HepG2 (cell line): ENCODE results near the gene ZBTB45. TPM values are rescaled to one million over a fixed set of nuclear protein-coding genes. Genes with fewer than 3 reads are reported as not detected.

ENCODE experiments used
- ARID2 ChIP-seq: sonication (generic); formaldehyde crosslinking; IDR thresholded peaks from 2 replicates; pipeline ENCODE4 v1.8.1; 2022; ENCODE audit warnings: mild to moderate bottlenecking, missing genetic modification reagents, borderline replicate concordance
- ATF5 ChIP-seq: sonication (generic); formaldehyde crosslinking; IDR thresholded peaks from 2 replicates; pipeline ENCODE4 v1.4.0; 2020; ENCODE audit warnings: mild to moderate bottlenecking, low read depth, missing genetic modification reagents
- ATF7 ChIP-seq, 2 experiments: fragments of 450-650 bp in 1 of 2; sonication (generic) in 1 of 2; formaldehyde crosslinking in 1 of 2; IDR thresholded peaks; 2 replicates each; pipeline versions ENCODE4 v1.4.0 to v1.6.1; 2016 to 2020; ENCODE audit warnings: antibody characterized with exemption in 1 of 2, mild to moderate bottlenecking in 1 of 2, missing genetic modification reagents in 1 of 2
- BORCS8-MEF2B ChIP-seq: sonication (generic); formaldehyde crosslinking; IDR thresholded peaks from 2 replicates; pipeline ENCODE4 v1.8.0; 2022; ENCODE audit warnings: mild to moderate bottlenecking, missing genetic modification reagents
- CCAR2 ChIP-seq: fragments of 200-400 bp; formaldehyde crosslinking; optimal IDR thresholded peaks from 2 replicates; pipeline ENCODE3; 2018; ENCODE audit warnings: low read depth, mild to moderate bottlenecking, low read length, moderate library complexity
- GPBP1L1 ChIP-seq: sonication (generic); formaldehyde crosslinking; IDR thresholded peaks from 2 replicates; pipeline ENCODE4 v1.5.0; 2020; ENCODE audit warnings: mild to moderate bottlenecking, missing genetic modification reagents
- GZF1 ChIP-seq: sonication (generic); formaldehyde crosslinking; IDR thresholded peaks from 2 replicates; pipeline ENCODE4 v1.5.1; 2020; ENCODE audit warnings: mild to moderate bottlenecking, missing genetic modification reagents
- MEF2D ChIP-seq: sonication (generic); formaldehyde crosslinking; IDR thresholded peaks from 2 replicates; pipeline ENCODE4 v1.5.1; 2020; ENCODE audit warnings: mild to moderate bottlenecking, missing genetic modification reagents
- PCBP1 ChIP-seq: fragments of 200-400 bp; formaldehyde crosslinking; IDR thresholded peaks from 2 replicates; pipeline ENCODE4 v1.6.1; 2017; ENCODE audit warnings: mild to moderate bottlenecking, low read depth, low read length, borderline replicate concordance
- PHF8 ChIP-seq: sonication (generic); formaldehyde crosslinking; IDR thresholded peaks from 2 replicates; pipeline ENCODE4 v1.5.0; 2020; ENCODE audit warnings: missing genetic modification reagents
- PRMT3 ChIP-seq: sonication (generic); formaldehyde crosslinking; IDR thresholded peaks from 2 replicates; pipeline ENCODE4 v1.8.1; 2022; ENCODE audit warnings: low read depth, mild to moderate bottlenecking, moderate library complexity, missing genetic modification reagents, borderline replicate concordance
- REXO4 ChIP-seq: sonication (generic); formaldehyde crosslinking; IDR thresholded peaks from 2 replicates; pipeline ENCODE4 v1.8.0; 2022; ENCODE audit warnings: missing genetic modification reagents, mild to moderate bottlenecking, borderline replicate concordance
- SMAD1 ChIP-seq: sonication (generic); formaldehyde crosslinking; IDR thresholded peaks from 2 replicates; pipeline ENCODE4 v1.4.0; 2020; ENCODE audit warnings: missing genetic modification reagents, low read depth, mild to moderate bottlenecking, borderline replicate concordance
- SMC3 ChIP-seq: IDR thresholded peaks from 2 replicates; pipeline ENCODE4 v1.6.1; 2011; ENCODE audit warnings: low read length, improper control_type of control experiment
- YEATS4 ChIP-seq: sonication (generic); formaldehyde crosslinking; IDR thresholded peaks from 2 replicates; pipeline ENCODE4 v1.4.0; 2020; ENCODE audit warnings: missing genetic modification reagents, borderline replicate concordance
- ZBTB42 ChIP-seq: sonication (generic); formaldehyde crosslinking; IDR thresholded peaks from 2 replicates; pipeline ENCODE4 v1.5.0; 2020; ENCODE audit warnings: mild to moderate bottlenecking, missing genetic modification reagents
- ZFP1 ChIP-seq: IDR thresholded peaks from 2 replicates; pipeline ENCODE4 v1.6.1; 2016
- ZNF10 ChIP-seq: sonication (generic); formaldehyde crosslinking; IDR thresholded peaks from 2 replicates; pipeline ENCODE4 v1.4.0; 2020; ENCODE audit warnings: mild to moderate bottlenecking, low read depth, missing genetic modification reagents, borderline replicate concordance
- ZNF138 ChIP-seq: sonication (generic); formaldehyde crosslinking; IDR thresholded peaks from 2 replicates; pipeline ENCODE4 v1.5.0; 2020; ENCODE audit warnings: mild to moderate bottlenecking, low read depth, missing genetic modification reagents
- ZNF329 ChIP-seq: sonication (generic); formaldehyde crosslinking; IDR thresholded peaks from 2 replicates; pipeline ENCODE4 v1.9.0; 2021; ENCODE audit warnings: low read depth, mild to moderate bottlenecking, missing genetic modification reagents
- ZNF335 ChIP-seq: sonication (generic); formaldehyde crosslinking; IDR thresholded peaks from 2 replicates; pipeline ENCODE4 v1.4.0; 2020; ENCODE audit warnings: missing genetic modification reagents
- ZNF644 ChIP-seq: IDR thresholded peaks from 2 replicates; pipeline ENCODE4 v1.6.1; 2016; ENCODE audit warnings: low read depth
- ZSCAN21 ChIP-seq: sonication (generic); formaldehyde crosslinking; IDR thresholded peaks from 2 replicates; pipeline ENCODE4 v1.8.0; 2022; ENCODE audit warnings: mild to moderate bottlenecking, missing genetic modification reagents, moderate library complexity, borderline replicate concordance
- polyA plus RNA-seq, 8 experiments: library from polyadenylated mRNA; depleted of rRNA in 3 of 8; stranded (reverse) in 7 of 8; unstranded in 1 of 8; fragments of >200 nt; fragmentation: Illumina TruSeq in 4 of 8; extraction: Trizol in 4 of 8; gene quantifications; 2 replicates each; pipeline versions ENCODE4 v1.2.1 to v1.2.3, GENCODE V29; 2011 to 2016; ENCODE audit warnings: low read depth in 4 of 8, missing spikeins in 1 of 8, mixed read lengths in 1 of 8; ENCODE audit not compliant: insufficient read depth in 1 of 8
- total RNA-seq, 5 experiments: library from RNA; depleted of rRNA; stranded (reverse); fragments of >200 nt; fragmentation: Illumina TruSeq; extraction: Trizol; gene quantifications; 2 replicates each; pipeline ENCODE4 v1.2.3, GENCODE V29; 2016; ENCODE audit warnings: low read depth in 1 of 5
- TF ChIP-seq, protein P1 (sequence below): sonication (generic); formaldehyde crosslinking; IDR thresholded peaks from 2 replicates; pipeline ENCODE4 v1.5.1; 2020; ENCODE audit warnings: missing genetic modification reagents, mild to moderate bottlenecking, borderline replicate concordance
- TF ChIP-seq, protein P2 (sequence below): sonication (generic); formaldehyde crosslinking; IDR thresholded peaks from 2 replicates; pipeline ENCODE4 v1.8.1; 2022; ENCODE audit warnings: mild to moderate bottlenecking, missing genetic modification reagents

The ZBTB45 gene
- total and polyA plus RNA-seq, 2 of the 13 experiments (the other 11 are each of a cell fraction or from before 2014, with no cell fraction given) = 3.0 to 3.7 TPM

GRCh38 chr19:58513694-58514563 lies 5.7 kb downstream of the ZBTB45 start (continued):
- TF ChIP-seq, protein P1, sequence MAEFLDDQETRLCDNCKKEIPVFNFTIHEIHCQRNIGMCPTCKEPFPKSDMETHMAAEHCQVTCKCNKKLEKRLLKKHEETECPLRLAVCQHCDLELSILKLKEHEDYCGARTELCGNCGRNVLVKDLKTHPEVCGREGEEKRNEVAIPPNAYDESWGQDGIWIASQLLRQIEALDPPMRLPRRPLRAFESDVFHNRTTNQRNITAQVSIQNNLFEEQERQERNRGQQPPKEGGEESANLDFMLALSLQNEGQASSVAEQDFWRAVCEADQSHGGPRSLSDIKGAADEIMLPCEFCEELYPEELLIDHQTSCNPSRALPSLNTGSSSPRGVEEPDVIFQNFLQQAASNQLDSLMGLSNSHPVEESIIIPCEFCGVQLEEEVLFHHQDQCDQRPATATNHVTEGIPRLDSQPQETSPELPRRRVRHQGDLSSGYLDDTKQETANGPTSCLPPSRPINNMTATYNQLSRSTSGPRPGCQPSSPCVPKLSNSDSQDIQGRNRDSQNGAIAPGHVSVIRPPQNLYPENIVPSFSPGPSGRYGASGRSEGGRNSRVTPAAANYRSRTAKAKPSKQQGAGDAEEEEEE (CRISPR knock-in tag) = no peak
- no peak for TF ChIP-seq ZNF644 (CRISPR knock-in tag)
- TF ChIP-seq ARID2 = no peak
- TF ChIP-seq ZNF335 (CRISPR knock-in tag) = 0 out of 2 replicates have a peak, but pooled peaks have one; percentile 29
- TF ChIP-seq CCAR2 = no peak
- TF ChIP-seq GZF1 (CRISPR knock-in tag) = no peak
- no peak; the same call in 1 of the 2 replicates for TF ChIP-seq ATF5 (CRISPR knock-in tag)
- 0 out of 2 replicates have a peak, but pooled peaks have one; percentile 45 for TF ChIP-seq SMAD1 (CRISPR knock-in tag)
- no peak; the same call in 1 of the 2 replicates for TF ChIP-seq BORCS8-MEF2B (CRISPR knock-in tag)
- TF ChIP-seq SMC3 = peak; percentile 22; the same call in 1 of the 2 replicates
- no peak; the same call in 1 of the 2 replicates for TF ChIP-seq ZNF138
- no peak for TF ChIP-seq ZFP1 (CRISPR knock-in tag)
- TF ChIP-seq PCBP1 = peak; percentile 87; the same call in 1 of the 2 replicates
- no peak for TF ChIP-seq MEF2D (CRISPR knock-in tag)
- no peak for TF ChIP-seq ZNF10
- TF ChIP-seq ZNF329 (CRISPR knock-in tag) = no peak; the same call in 1 of the 2 replicates
- TF ChIP-seq PRMT3 (CRISPR knock-in tag) = peak; percentile 86; the same call in 1 of the 2 replicates
- TF ChIP-seq ZBTB42 (CRISPR knock-in tag) = no peak
- peak; percentile 55 for TF ChIP-seq PHF8 (CRISPR knock-in tag)
- TF ChIP-seq, protein P2, sequence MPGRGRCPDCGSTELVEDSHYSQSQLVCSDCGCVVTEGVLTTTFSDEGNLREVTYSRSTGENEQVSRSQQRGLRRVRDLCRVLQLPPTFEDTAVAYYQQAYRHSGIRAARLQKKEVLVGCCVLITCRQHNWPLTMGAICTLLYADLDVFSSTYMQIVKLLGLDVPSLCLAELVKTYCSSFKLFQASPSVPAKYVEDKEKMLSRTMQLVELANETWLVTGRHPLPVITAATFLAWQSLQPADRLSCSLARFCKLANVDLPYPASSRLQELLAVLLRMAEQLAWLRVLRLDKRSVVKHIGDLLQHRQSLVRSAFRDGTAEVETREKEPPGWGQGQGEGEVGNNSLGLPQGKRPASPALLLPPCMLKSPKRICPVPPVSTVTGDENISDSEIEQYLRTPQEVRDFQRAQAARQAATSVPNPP (CRISPR knock-in tag) = no peak
- no peak for TF ChIP-seq REXO4 (CRISPR knock-in tag)
- TF ChIP-seq ZSCAN21 (CRISPR knock-in tag) = peak; percentile 95
- no peak for TF ChIP-seq GPBP1L1 (CRISPR knock-in tag)
- no peak for TF ChIP-seq ATF7 (IDR thresholded peaks at IDR 0.05)
- TF ChIP-seq ATF7 (CRISPR knock-in tag; IDR thresholded peaks at IDR 0.05) = no peak
- peak; percentile 92 for TF ChIP-seq YEATS4
